Psoas muscle (tissue), 8 donors: ENCODE results near the gene CDK1. TPM values are rescaled to one million over a fixed set of nuclear protein-coding genes. Genes with fewer than 3 reads are reported as not detected.

Experiments used
- ATAC-seq, 4 donors: fragments of 200-7000 bp; cut with Tn5 transposase; one replicate each; pipeline ENCODE4 v1.9.1; 2020; ENCODE audit warnings: moderate library complexity in 3 of 4, mild to moderate bottlenecking in 2 of 4
- DNase-seq, 2 donors: peaks; one replicate each; pipeline ENCODE4 v3.0.0-alpha.2; 2020
- H3K27ac ChIP-seq: fragments of 200-600 bp; one replicate; pipeline ENCODE4 v1.8.0; 2022
- H3K27me3 ChIP-seq, 3 donors: fragments of 200-600 bp in 1 of 3; one replicate each; pipeline versions ENCODE4 v1.6.1 to v1.8.0; 2013 to 2022; ENCODE audit warnings: low read length in 2 of 3, mild to moderate bottlenecking in 2 of 3, moderate library complexity in 1 of 3; ENCODE audit not compliant: insufficient read depth in 3 of 3
- H3K36me3 ChIP-seq, 2 donors: fragments of 200-600 bp in 1 of 2; one replicate each; pipeline versions ENCODE4 v1.6.1 to v1.8.0; 2013 to 2022; ENCODE audit warnings: low read depth in 1 of 2, mild to moderate bottlenecking in 1 of 2, moderate library complexity in 1 of 2; ENCODE audit not compliant: insufficient read depth in 1 of 2
- H3K4me1 ChIP-seq: fragments of 200-600 bp; one replicate; pipeline ENCODE4 v1.8.0; 2022
- H3K4me3 ChIP-seq: fragments of 200-600 bp; one replicate; pipeline ENCODE4 v1.8.0; 2022; ENCODE audit warnings: mild to moderate bottlenecking
- H3K9me3 ChIP-seq: fragments of 200-600 bp; one replicate; pipeline ENCODE4 v1.8.0; 2022
- CTCF ChIP-seq: fragments of 200-600 bp; IDR thresholded peaks from one replicate; pipeline ENCODE4 v1.8.0; 2022; ENCODE audit warnings: antibody characterized with exemption
- WGBS, 3 donors: extraction: QIAGEN DNeasy Blood & Tissue Kit; methylation state at CpG; one replicate each; pipeline versions ENCODE4 v1.1.6 to v1.1.7; 2013; 5-methylcytosine and 5-hydroxymethylcytosine counted together
- intact Hi-C, 2 donors: fragments of 100-400 bp; cut with DNase I; formaldehyde crosslinking; loops; one replicate each; pipeline versions ENCODE4 v1.11.0 to v1.14.2; 2022
- polyA plus RNA-seq, 3 donors: library from polyadenylated mRNA; stranded (reverse); fragments of 200-250 nt; gene quantifications; one replicate each; pipeline ENCODE4 v1.2.3, GENCODE V29; 2013
- total RNA-seq, 4 donors: library from RNA; stranded (reverse); fragmentation: NEBNext Ultra II Directional in 2 of 4; extraction: Animal tissue kit (Norgen Biotek cat#: 25700) in 2 of 4; gene quantifications; one replicate each; pipeline versions ENCODE4 v1.2.1 to v1.2.4, GENCODE V29; 2021 to 2023
- donor health status: healthy with polysubstance abuse.
- donor health status: DM: no; HTN: no; CAD: no; lungs with moderate emphysema.
- donor health status: Bipolar disorder and iron deficiency.
- donor health status: healthy.
- donor health status: DM: yes; HTN: yes; CAD: no.
- donor health status: DM: no; HTN: no; CAD: no.
- donor health status: DM: no; HTN: no; CAD: no.
- donor health status: DM: yes; HTN: yes; CAD: no.

CDK1 gene
- total and polyA plus RNA-seq, 7 donors = 0.44 to 1.5 (median 0.60) TPM

DNA sequence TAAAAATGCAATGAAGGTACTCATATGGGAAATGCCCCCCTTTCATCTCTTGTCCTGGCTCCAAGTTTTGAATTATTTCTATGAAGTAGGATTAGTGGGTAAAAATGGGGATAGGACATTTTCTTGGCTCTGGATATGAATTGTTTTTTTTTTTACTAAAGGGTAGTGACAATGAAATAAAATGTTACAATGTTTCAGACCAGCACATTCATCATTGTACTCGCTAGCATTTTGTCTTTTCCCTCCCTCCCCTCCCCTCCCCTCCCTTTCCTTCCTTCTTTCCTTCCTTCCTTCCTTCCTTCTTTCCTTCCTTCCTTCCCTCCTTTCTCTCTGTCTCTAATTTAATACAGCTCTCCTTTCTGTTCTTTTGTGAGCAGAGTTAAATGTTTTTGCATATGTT lies 64.4 kb downstream of the CDK1 start:
- no peaks in the 10 kb centered on the region for H3K36me3 ChIP-seq
- DNase-seq = no peak
- WGBS, 3 donors = 65 to 96% (median 87%) methylated on average over 1 of the region's 1 CpG
- ATAC-seq = no peak
- intact Hi-C loops = no loop called here
- H3K9me3 ChIP-seq = no peaks in the 10 kb centered on the region
- no peak overlapping the region for H3K4me3 ChIP-seq
- H3K4me1 ChIP-seq = peaks cover 12% of the 10 kb centered on the region
- TF ChIP-seq CTCF = no peak
- H3K27ac ChIP-seq = no peak overlapping the region
- H3K27me3 ChIP-seq = no peaks in the 10 kb centered on the region

Other genes with a start within 250 kb of the CDK1 start
- 10 to 100 TPM; 20.8 to 47.4 (median 30.7) TPM for gene RHOBTB1, start 165.7 kb downstream of the CDK1 start, total RNA-seq
- 10 to 100 TPM in 2 of 3 donors, 1 to 10 TPM in 1; 1.8 to 28.4 (median 13.6) TPM for gene RHOBTB1, start 165.7 kb downstream of the CDK1 start, polyA plus RNA-seq